ENCODE results near the gene SRC.

SRC gene

GRCh38 chr20:37340998-37341397 lies 4.9 kb upstream of the SRC start:
- H3K4me1 ChIP-seq (ENCODE audit: insufficient read depth, low read length) = peaks cover 3% of the 10 kb centered on the region
- H3K9me3 ChIP-seq (ENCODE audit: insufficient read depth, low read depth, low read length) = no peaks in the 10 kb centered on the region
- no peak overlapping the region for H3K4me3 ChIP-seq (ENCODE audit: low read length)
- H3K36me3 ChIP-seq (ENCODE audit: insufficient read depth, low read depth, low read length) = no peaks in the 10 kb centered on the region
- no peak overlapping the region for H3K27ac ChIP-seq (ENCODE audit: low read length)
- no peak overlapping the region for H3K9ac ChIP-seq (ENCODE audit: low read depth, low read length)
- no peaks in the 10 kb centered on the region for H3K27me3 ChIP-seq (ENCODE audit: insufficient read depth, low read length)

- Histone ChIP-seq H3K9ac (ENCODE audit: low read depth, low read length) (no peak overlapping the region), H3K27ac (ENCODE audit: low read length) (no peak overlapping the region), H3K27me3 (ENCODE audit: insufficient read depth, low read length) (no peaks in the 10 kb centered on the region), H3K4me1 (ENCODE audit: insufficient read depth, low read length) (peaks cover 3% of the 10 kb centered on the region), H3K4me3 (ENCODE audit: low read length) (no peak overlapping the region), H3K36me3 (ENCODE audit: insufficient read depth, low read depth, low read length) (no peaks in the 10 kb centered on the region), H3K9me3 (ENCODE audit: insufficient read depth, low read depth, low read length) (no peaks in the 10 kb centered on the region)
These were observed 4.3 kb upstream of the SRC start for GRCh38 chr20:37341632-37342031.

DNA sequence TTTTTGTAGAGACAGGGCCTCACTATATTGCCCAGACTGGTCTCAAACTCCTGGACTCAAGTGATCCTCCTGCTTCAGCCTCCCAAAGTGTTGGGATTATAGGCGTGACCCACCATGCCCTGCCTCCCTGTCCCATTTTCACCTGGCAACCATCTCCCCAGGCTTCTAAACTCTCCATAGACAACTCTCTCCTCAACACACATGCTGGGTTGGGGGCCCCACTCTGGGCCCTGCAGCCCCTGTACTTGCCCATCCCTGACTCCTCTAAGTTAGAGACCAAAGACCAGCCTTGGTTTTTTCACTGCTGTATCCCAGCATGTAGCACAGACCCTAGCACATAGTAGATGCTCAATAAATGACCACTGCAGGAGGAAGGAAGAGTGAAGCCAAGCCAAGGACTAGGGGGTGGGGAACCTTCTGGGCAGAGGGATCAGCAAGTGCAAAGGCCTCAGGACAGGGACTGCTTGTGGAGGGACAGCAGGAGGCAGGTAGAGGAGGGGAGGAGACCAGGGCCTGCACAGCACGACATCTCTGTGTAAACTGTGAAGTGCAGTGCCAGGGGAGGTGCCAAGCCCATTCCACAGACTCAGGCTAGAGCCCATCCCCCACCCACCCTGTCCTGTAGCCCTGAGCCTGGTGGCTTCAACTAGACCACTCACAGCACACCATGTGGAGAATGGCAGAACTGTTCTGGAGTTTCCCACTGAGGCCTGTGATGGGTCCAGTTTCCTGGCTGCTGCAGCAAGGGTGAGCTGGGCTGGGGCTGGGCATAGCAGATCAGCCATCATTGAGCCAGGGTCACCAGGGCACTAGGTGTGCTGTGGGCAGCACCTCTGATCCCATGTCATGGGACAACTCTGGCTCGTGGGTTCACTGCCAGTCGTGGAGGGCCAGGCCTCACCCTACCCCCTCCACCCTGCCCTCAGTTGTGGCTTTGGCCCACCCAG lies 3.4 kb upstream of the SRC start:
- no peak overlapping the region for H3K9ac ChIP-seq (ENCODE audit: low read depth, low read length)

DNA sequence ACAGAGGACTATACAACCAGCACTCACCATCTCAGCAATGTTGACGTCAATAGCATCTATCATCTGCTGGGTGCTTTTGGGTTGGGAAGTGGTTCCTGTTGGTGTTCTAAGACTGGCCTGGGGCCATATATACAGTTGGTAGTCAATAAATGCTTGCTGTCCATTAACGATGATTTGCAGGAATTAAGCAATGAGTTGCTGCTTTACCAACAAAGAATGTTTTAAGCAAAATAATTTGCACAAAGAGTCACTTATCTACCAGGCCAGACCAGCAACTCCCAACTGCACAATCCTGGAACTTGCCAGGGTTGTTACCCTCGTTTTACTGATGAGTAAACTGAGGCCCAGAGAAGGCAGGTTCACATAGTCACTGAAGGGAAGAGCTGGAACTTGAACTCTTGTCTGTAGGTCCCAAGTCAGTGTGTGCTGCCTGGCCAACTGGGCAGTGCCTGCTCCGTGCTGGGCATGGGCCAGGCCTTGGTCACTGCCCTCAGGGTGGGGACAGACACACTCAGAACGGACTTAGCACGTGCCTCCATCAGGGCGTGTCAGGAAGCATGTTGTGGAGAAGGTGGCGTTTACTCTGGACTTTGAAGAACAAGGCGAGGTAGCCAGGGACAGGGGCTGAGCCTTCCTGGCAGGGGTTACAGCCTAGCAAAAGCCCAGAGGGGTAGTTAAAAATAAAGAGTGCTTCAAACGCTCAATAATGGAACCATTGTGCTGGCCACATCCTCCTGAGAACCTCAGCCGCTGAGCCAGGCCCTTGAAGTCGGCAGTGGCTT lies 2.5 kb upstream of the SRC start:
- Histone ChIP-seq H3K4me3 (ENCODE audit: low read length) (no peak overlapping the region), H3K9me3 (ENCODE audit: insufficient read depth, low read depth, low read length) (no peaks in the 10 kb centered on the region), H3K27ac (ENCODE audit: low read length) (no peak overlapping the region), H3K36me3 (ENCODE audit: insufficient read depth, low read depth, low read length) (peaks cover 3% of the 10 kb centered on the region; the same call in 1 of the 2 replicates), H3K9ac (ENCODE audit: low read depth, low read length) (no peak overlapping the region), H3K4me1 (ENCODE audit: insufficient read depth, low read length) (peaks cover 3% of the 10 kb centered on the region), H3K27me3 (ENCODE audit: insufficient read depth, low read length) (no peaks in the 10 kb centered on the region)

More for the DNA sequence above, 3.4 kb upstream of the SRC start:
- Histone ChIP-seq H3K27me3 (ENCODE audit: insufficient read depth, low read length) (no peaks in the 10 kb centered on the region), H3K27ac (ENCODE audit: low read length) (no peak overlapping the region), H3K4me1 (ENCODE audit: insufficient read depth, low read length) (peaks cover 3% of the 10 kb centered on the region), H3K9me3 (ENCODE audit: insufficient read depth, low read depth, low read length) (no peaks in the 10 kb centered on the region), H3K36me3 (ENCODE audit: insufficient read depth, low read depth, low read length) (peaks cover 3% of the 10 kb centered on the region; the same call in 1 of the 2 replicates), H3K4me3 (ENCODE audit: low read length) (no peak overlapping the region)

DNA sequence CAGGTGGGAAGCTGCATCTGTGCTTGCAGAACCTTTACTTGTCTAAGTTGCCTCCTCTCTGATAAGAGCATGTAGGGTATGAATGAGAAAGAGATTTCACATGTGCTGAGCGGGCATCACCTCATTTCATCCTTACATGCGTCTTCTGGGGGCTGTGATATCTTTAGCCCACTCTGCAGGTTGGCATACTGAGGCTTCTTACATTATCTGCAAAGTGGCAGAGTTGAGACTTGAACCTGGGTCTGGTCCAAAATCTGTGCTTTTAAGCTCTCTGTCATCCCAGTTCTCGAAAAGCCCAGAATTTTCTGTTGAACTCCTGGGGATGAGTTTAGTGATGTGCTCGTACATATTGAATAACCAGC lies 2.0 kb upstream of the SRC start:
- H3K27me3 ChIP-seq (ENCODE audit: insufficient read depth, low read length) = no peaks in the 10 kb centered on the region
- no peak overlapping the region for H3K4me3 ChIP-seq (ENCODE audit: low read length)
- no peak overlapping the region for H3K9ac ChIP-seq (ENCODE audit: low read depth, low read length)
- H3K9me3 ChIP-seq (ENCODE audit: insufficient read depth, low read depth, low read length) = no peaks in the 10 kb centered on the region
- peaks cover 3% of the 10 kb centered on the region for H3K4me1 ChIP-seq (ENCODE audit: insufficient read depth, low read length)
- peaks cover 3% of the 10 kb centered on the region; the same call in 1 of the 2 replicates for H3K36me3 ChIP-seq (ENCODE audit: insufficient read depth, low read depth, low read length)
- no peak overlapping the region for H3K27ac ChIP-seq (ENCODE audit: low read length)

- Histone ChIP-seq H3K9me3 (ENCODE audit: insufficient read depth, low read depth, low read length) (no peaks in the 10 kb centered on the region), H3K9ac (ENCODE audit: low read depth, low read length) (peak overlapping the region; percentile 71; the same call in 1 of the 2 replicates), H3K4me1 (ENCODE audit: insufficient read depth, low read length) (peaks cover 5% of the 10 kb centered on the region), H3K36me3 (ENCODE audit: insufficient read depth, low read depth, low read length) (peaks cover 3% of the 10 kb centered on the region; the same call in 1 of the 2 replicates), H3K4me3 (ENCODE audit: low read length) (no peak overlapping the region), H3K27ac (ENCODE audit: low read length) (no peak overlapping the region), H3K27me3 (ENCODE audit: insufficient read depth, low read length) (no peaks in the 10 kb centered on the region)
These were observed 1.2 kb upstream of the SRC start for GRCh38 chr20:37344506-37345338.

DNA sequence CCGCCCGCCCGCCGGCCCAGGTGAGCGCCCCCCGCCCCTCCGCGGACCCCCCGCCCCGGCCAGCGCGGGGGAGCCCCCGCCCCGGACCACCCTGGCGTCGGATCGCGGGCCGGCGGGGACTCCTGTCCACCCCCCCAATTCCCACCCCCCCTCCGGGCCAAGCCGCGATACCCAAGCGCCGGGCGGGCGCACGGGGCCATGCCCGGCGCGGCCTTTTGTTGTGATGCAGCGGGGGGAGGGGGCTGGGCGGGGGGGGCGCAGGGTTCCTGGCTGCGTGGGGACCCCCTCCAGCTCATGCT lies 245 bp downstream of the SRC start:
- peak overlapping the region; percentile 71; the same call in 1 of the 2 replicates for H3K9ac ChIP-seq (ENCODE audit: low read depth, low read length)

DNA sequence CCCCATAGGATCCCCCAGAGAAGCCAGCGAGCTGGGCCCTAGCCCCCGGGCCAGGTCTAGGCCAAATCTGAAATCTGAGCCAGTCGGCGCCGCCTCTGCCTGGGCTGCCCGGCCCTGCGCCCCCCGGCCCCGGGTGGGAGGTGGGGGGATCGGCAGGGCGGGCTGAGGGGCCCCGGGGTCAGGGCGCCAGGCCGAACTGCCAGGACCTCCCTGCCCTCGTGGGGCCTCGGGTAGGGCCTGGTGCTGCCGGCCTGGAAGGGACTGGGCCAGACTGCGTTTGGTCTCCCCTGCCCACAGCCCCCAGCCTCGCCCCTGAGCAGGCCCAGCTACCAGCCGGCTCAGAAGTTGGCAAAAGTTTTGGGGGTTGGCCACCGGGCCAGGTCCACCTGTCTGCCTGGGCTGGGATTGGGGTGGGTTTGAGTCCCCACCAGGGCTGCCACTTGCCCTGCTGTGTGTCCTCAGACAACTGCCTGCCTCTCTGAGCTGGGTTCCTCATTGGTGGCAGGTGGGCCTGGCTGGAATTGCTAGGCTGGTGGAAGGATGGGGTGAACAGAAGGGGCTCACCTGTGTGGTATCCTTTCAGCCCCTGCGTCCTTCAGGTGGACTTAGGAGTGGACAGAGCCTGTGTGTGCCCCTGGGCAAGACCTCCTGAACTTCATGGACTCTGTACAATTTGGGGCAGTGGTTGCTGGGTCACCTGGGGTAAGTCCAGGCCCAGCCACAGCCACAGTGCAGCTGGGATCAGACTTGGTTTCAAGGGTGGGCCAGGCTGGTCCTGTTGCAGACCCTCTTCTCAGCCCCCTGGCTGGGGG lies 801 bp downstream of the SRC start:
- Histone ChIP-seq H3K9me3 (ENCODE audit: insufficient read depth, low read depth, low read length) (no peaks in the 10 kb centered on the region), H3K36me3 (ENCODE audit: insufficient read depth, low read depth, low read length) (peaks cover 3% of the 10 kb centered on the region; the same call in 1 of the 2 replicates), H3K27me3 (ENCODE audit: insufficient read depth, low read length) (no peaks in the 10 kb centered on the region), H3K27ac (ENCODE audit: low read length) (no peak overlapping the region), H3K4me1 (ENCODE audit: insufficient read depth, low read length) (peaks cover 9% of the 10 kb centered on the region), H3K4me3 (ENCODE audit: low read length) (peak overlapping the region; percentile 71), H3K9ac (ENCODE audit: low read depth, low read length) (peak overlapping the region; percentile 70)

More for the DNA sequence above, 245 bp downstream of the SRC start:
- no peak overlapping the region for H3K27ac ChIP-seq (ENCODE audit: low read length)
- H3K36me3 ChIP-seq (ENCODE audit: insufficient read depth, low read depth, low read length) = peaks cover 3% of the 10 kb centered on the region; the same call in 1 of the 2 replicates
- H3K9me3 ChIP-seq (ENCODE audit: insufficient read depth, low read depth, low read length) = no peaks in the 10 kb centered on the region
- no peaks in the 10 kb centered on the region for H3K27me3 ChIP-seq (ENCODE audit: insufficient read depth, low read length)
- H3K4me3 ChIP-seq (ENCODE audit: low read length) = peak overlapping the region; percentile 74; the same call in 1 of the 2 replicates
- peaks cover 9% of the 10 kb centered on the region for H3K4me1 ChIP-seq (ENCODE audit: insufficient read depth, low read length)

DNA sequence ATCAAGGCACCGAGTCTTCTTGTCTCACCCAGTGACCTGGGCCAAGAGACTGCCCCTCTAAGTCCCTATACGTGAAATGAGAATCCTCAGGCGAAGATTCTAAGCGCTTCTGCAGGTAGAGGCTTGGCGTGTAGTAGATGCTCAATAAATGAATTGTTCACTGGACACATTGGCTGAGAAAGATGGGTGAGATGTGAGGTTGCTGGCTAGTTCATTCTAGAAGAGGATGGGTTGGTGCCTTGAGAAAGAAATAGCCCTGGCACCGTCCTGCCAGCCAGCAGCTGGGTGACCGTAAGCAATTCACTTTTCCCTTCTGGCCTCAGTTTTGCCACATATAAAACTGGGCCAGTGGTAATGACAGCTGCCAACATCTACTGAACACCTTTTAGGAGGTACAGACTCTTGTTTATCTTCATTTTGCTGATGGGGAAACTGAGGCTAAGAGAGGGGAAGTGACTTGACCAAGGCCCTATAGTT lies 1.4 kb downstream of the SRC start:
- Histone ChIP-seq H3K4me3 (ENCODE audit: low read length) (peak overlapping the region; percentile 71; the same call in 1 of the 2 replicates), H3K27ac (ENCODE audit: low read length) (no peak overlapping the region), H3K36me3 (ENCODE audit: insufficient read depth, low read depth, low read length) (peaks cover 3% of the 10 kb centered on the region; the same call in 1 of the 2 replicates), H3K27me3 (ENCODE audit: insufficient read depth, low read length) (no peaks in the 10 kb centered on the region), H3K9me3 (ENCODE audit: insufficient read depth, low read depth, low read length) (no peaks in the 10 kb centered on the region), H3K4me1 (ENCODE audit: insufficient read depth, low read length) (peaks cover 9% of the 10 kb centered on the region), H3K9ac (ENCODE audit: low read depth, low read length) (no peak overlapping the region)

- Histone ChIP-seq H3K4me1 (ENCODE audit: insufficient read depth, low read length) (peaks cover 9% of the 10 kb centered on the region), H3K9me3 (ENCODE audit: insufficient read depth, low read depth, low read length) (no peaks in the 10 kb centered on the region), H3K4me3 (ENCODE audit: low read length) (no peak overlapping the region), H3K36me3 (ENCODE audit: insufficient read depth, low read depth, low read length) (peaks cover 3% of the 10 kb centered on the region; the same call in 1 of the 2 replicates), H3K27ac (ENCODE audit: low read length) (no peak overlapping the region), H3K9ac (ENCODE audit: low read depth, low read length) (no peak overlapping the region), H3K27me3 (ENCODE audit: insufficient read depth, low read length) (no peaks in the 10 kb centered on the region)
These were observed 2.2 kb downstream of the SRC start for GRCh38 chr20:37347891-37348791.
